Hypothalamus (tissue), 51 donors: ENCODE data around the gene GBP1.
"Not testable (repeated sequence)": the region's sequence is repeated elsewhere in the genome, so short reads cannot be mapped to it uniquely, and the experiment has no call there.

Experiments
- DNase-seq, 51 donors: peaks; one replicate each; lab custom pipeline; 2025; lab: John Stamatoyannopoulos, UW

GBP1 gene

GRCh38 chr1:89065079-89065868 lies at the start of gene GBP1:
Gene GBP1 (minus strand): TSS chr1:89065208. CDS start chr1:89063234, 1,974 bp downstream.
- DNase-seq = no peak

- DNase-seq = no peak
These were observed 49.7 kb upstream of the GBP1 start for GRCh38 chr1:89114662-89115061.

- DNase-seq = peak in 2 of 51 donors; percentile 4 to 7
These were observed 48.0 kb upstream of the GBP1 start for GRCh38 chr1:89112871-89113613.

- no peak for DNase-seq
These were observed 39.7 kb upstream of the GBP1 start for GRCh38 chr1:89104687-89105086.

GRCh38 chr1:89104147-89104546 lies 39.1 kb upstream of the GBP1 start:
- no peak for DNase-seq

GRCh38 chr1:89102021-89102420 lies 37.0 kb upstream of the GBP1 start:
- DNase-seq = no peak

GRCh38 chr1:89100412-89100811 lies 35.4 kb upstream of the GBP1 start:
- DNase-seq = no peak

GRCh38 chr1:89098857-89099256 lies 33.8 kb upstream of the GBP1 start:
- no peak for DNase-seq

GRCh38 chr1:89095737-89096136 lies 30.7 kb upstream of the GBP1 start:
- DNase-seq = no peak

- no peak for DNase-seq
These were observed 25.0 kb upstream of the GBP1 start for GRCh38 chr1:89089962-89090361.

GRCh38 chr1:89088572-89088971 lies 23.6 kb upstream of the GBP1 start:
- no peak for DNase-seq

GRCh38 chr1:89087241-89087640 lies 22.2 kb upstream of the GBP1 start:
- no peak for DNase-seq

GRCh38 chr1:89085781-89086180 lies 20.8 kb upstream of the GBP1 start:
- peak in 5 of 51 donors; percentile 3 to 29 (median 13) for DNase-seq

GRCh38 chr1:89081005-89081404 lies 16.0 kb upstream of the GBP1 start:
- DNase-seq = peak in 1 of 51 donors; percentile 5

GRCh38 chr1:89080068-89080467 lies 15.1 kb upstream of the GBP1 start:
- not testable (repeated sequence) for DNase-seq

- not testable (repeated sequence) for DNase-seq
These were observed 7.6 kb upstream of the GBP1 start for GRCh38 chr1:89072466-89073065.

- no peak for DNase-seq
These were observed 5.5 kb upstream of the GBP1 start for GRCh38 chr1:89070509-89070908.

- DNase-seq = no peak
These were observed 4.9 kb upstream of the GBP1 start for GRCh38 chr1:89069951-89070350.

GRCh38 chr1:89068291-89068690 lies 3.3 kb upstream of the GBP1 start:
- no peak for DNase-seq

GRCh38 chr1:89064632-89065031 lies 376 bp downstream of the GBP1 start:
- DNase-seq = no peak

- DNase-seq = no peak
These were observed 1.9 kb downstream of the GBP1 start for GRCh38 chr1:89063094-89063493.

GRCh38 chr1:89060091-89060490 lies 4.9 kb downstream of the GBP1 start:
- DNase-seq = no peak
